Hematopoietic multipotent progenitor cell treated with erythropoietin and hydrocortisone succinate and interleukin-3 and kit ligand, for 17 days (in vitro differentiated cells): ENCODE results near the gene CRYGC.
A peak's percentile ranks its signal among the peaks of the same experiment; 100 is the strongest.
"Not testable (repeated sequence)": the region's sequence is repeated elsewhere in the genome, so short reads cannot be mapped to it uniquely, and the experiment has no call there.

Experiments
- DNase-seq: peaks from one replicate; pipeline ENCODE4 v3.0.0-alpha.2; 2015; ENCODE audit warnings: low spot score

The CRYGC gene

GRCh38 chr2:208129744-208130711 lies at the start of gene CRYGC:
Gene CRYGC (minus strand): TSS chr2:208129828. CDS start chr2:208129792, 36 bp downstream.
- DNase-seq = no peak

GRCh38 chr2:208179028-208179609 lies 49.5 kb upstream of the CRYGC start:
- DNase-seq = no peak

- no peak for DNase-seq
Measured at GRCh38 chr2:208175840-208176153, 46.2 kb upstream of the CRYGC start.

GRCh38 chr2:208175069-208175839 lies 45.6 kb upstream of the CRYGC start:
- peak; percentile 69 for DNase-seq

- no peak for DNase-seq
Measured at GRCh38 chr2:208174144-208174543, 44.5 kb upstream of the CRYGC start.

- DNase-seq = no peak
Measured at GRCh38 chr2:208172125-208172524, 42.5 kb upstream of the CRYGC start.

- no peak for DNase-seq
Measured at GRCh38 chr2:208164951-208165755, 35.5 kb upstream of the CRYGC start.

- no peak for DNase-seq
Measured at GRCh38 chr2:208163489-208163888, 33.9 kb upstream of the CRYGC start, which contains the start of gene CRYGA. Gene CRYGA (minus strand): TSS chr2:208163589. CDS start chr2:208163556, 33 bp downstream.

GRCh38 chr2:208156439-208156838 lies 26.8 kb upstream of the CRYGC start:
- DNase-seq = no peak

GRCh38 chr2:208153156-208153555 lies 23.5 kb upstream of the CRYGC start:
- DNase-seq = no peak

GRCh38 chr2:208150956-208151355 lies 21.3 kb upstream of the CRYGC start:
- DNase-seq = no peak

- DNase-seq = no peak
Measured at GRCh38 chr2:208150094-208150493, 20.5 kb upstream of the CRYGC start.

GRCh38 chr2:208148803-208149202 lies 19.2 kb upstream of the CRYGC start:
- DNase-seq = no peak

- no peak for DNase-seq
Measured at GRCh38 chr2:208147759-208148158, 18.1 kb upstream of the CRYGC start.

- no peak for DNase-seq
Measured at GRCh38 chr2:208147008-208147407, 17.4 kb upstream of the CRYGC start.

GRCh38 chr2:208146006-208146405 lies 16.4 kb upstream of the CRYGC start, which contains the start of gene CRYGB:
Gene CRYGB (minus strand): TSS chr2:208146158. CDS start chr2:208146120, 38 bp downstream.
- DNase-seq = no peak

GRCh38 chr2:208142925-208143799 lies 13.5 kb upstream of the CRYGC start:
- no peak for DNase-seq

GRCh38 chr2:208142240-208142924 lies 12.8 kb upstream of the CRYGC start:
- no peak for DNase-seq

- DNase-seq = no peak
Measured at GRCh38 chr2:208139447-208139846, 9.8 kb upstream of the CRYGC start.

GRCh38 chr2:208138334-208138733 lies 8.7 kb upstream of the CRYGC start:
- not testable (repeated sequence) for DNase-seq
